Progenitor cell of endocrine pancreas (in vitro differentiated cells): ENCODE results near the gene NDFIP1. TPM values are rescaled to one million over a fixed set of nuclear protein-coding genes. Genes with fewer than 3 reads are reported as not detected.

Source experiments
- DNase-seq: peaks from one replicate; pipeline ENCODE4 v3.0.0; 2021; ENCODE audit warnings: low spot score; ENCODE audit not compliant: unreplicated experiment
- H3K27ac Mint-ChIP-seq: 2 replicates; pipeline ENCODE4 v1.8.0; 2021; ENCODE audit warnings: mild to moderate bottlenecking, moderate library complexity, mixed read lengths
- H3K27me3 Mint-ChIP-seq: 2 replicates; pipeline ENCODE4 v1.8.0; 2021; ENCODE audit warnings: mixed read lengths
- H3K36me3 Mint-ChIP-seq: 2 replicates; pipeline ENCODE4 v1.8.0; 2022; ENCODE audit warnings: mixed read lengths; ENCODE audit not compliant: insufficient read depth
- H3K4me1 Mint-ChIP-seq: 2 replicates; pipeline ENCODE4 v1.8.0; 2021; ENCODE audit warnings: low read depth, mixed read lengths
- H3K4me3 Mint-ChIP-seq: 2 replicates; pipeline ENCODE4 v1.8.0; 2021; ENCODE audit warnings: low read depth, mild to moderate bottlenecking, moderate library complexity, mixed read lengths
- H3K9me3 Mint-ChIP-seq: 2 replicates; pipeline ENCODE4 v1.8.0; 2021; ENCODE audit warnings: low read depth, mixed read lengths
- total RNA-seq: library from RNA; stranded (reverse); gene quantifications from 2 replicates; pipeline ENCODE4 v1.2.1, GENCODE V29; 2021
- TF ChIP-seq, protein P1 (sequence below): fragments of 200-600 bp; sonication (generic); IDR thresholded peaks from one replicate; pipeline ENCODE4 v1.5.0; 2021; ENCODE audit warnings: antibody characterized with exemption, mild to moderate bottlenecking; ENCODE audit not compliant: unreplicated experiment

The NDFIP1 gene
- total RNA-seq, 1 donor from 2014 or later, result 247 TPM

DNA sequence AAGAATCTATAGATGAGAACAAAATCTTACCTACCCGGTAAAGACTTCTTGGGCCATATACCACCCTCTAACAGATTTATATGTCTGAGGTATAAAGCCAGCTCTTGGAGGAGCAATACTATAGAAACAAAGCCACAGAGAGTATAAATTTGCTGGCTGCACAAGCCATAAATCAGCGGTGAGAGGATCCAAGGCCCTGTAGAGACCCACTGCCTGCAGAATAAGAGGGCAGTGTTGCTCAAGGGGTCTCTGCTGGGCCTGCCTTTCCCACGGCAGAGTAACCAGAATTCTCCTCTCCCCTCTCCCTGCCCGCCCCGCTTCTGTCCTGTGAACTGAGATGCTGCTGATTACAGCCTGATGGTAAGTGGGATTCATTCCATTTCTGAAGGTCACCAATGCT, 89.2 kb downstream of the NDFIP1 start:
- DNase-seq, result no peak
- H3K27ac Mint-ChIP-seq, result no peak overlapping the region
- no peaks in the 10 kb centered on the region for H3K36me3 Mint-ChIP-seq
- TF ChIP-seq, protein P1, sequence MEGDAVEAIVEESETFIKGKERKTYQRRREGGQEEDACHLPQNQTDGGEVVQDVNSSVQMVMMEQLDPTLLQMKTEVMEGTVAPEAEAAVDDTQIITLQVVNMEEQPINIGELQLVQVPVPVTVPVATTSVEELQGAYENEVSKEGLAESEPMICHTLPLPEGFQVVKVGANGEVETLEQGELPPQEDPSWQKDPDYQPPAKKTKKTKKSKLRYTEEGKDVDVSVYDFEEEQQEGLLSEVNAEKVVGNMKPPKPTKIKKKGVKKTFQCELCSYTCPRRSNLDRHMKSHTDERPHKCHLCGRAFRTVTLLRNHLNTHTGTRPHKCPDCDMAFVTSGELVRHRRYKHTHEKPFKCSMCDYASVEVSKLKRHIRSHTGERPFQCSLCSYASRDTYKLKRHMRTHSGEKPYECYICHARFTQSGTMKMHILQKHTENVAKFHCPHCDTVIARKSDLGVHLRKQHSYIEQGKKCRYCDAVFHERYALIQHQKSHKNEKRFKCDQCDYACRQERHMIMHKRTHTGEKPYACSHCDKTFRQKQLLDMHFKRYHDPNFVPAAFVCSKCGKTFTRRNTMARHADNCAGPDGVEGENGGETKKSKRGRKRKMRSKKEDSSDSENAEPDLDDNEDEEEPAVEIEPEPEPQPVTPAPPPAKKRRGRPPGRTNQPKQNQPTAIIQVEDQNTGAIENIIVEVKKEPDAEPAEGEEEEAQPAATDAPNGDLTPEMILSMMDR, result no peak
- no peaks in the 10 kb centered on the region for H3K9me3 Mint-ChIP-seq
- H3K4me3 Mint-ChIP-seq, result no peak overlapping the region
- H3K4me1 Mint-ChIP-seq, result no peaks in the 10 kb centered on the region
- H3K27me3 Mint-ChIP-seq, result peaks cover 13% of the 10 kb centered on the region

GRCh38 chr5:142199388-142199787, 90.8 kb downstream of the NDFIP1 start:
- no peaks in the 10 kb centered on the region for H3K4me1 Mint-ChIP-seq
- H3K4me3 Mint-ChIP-seq, result no peak overlapping the region
- H3K27me3 Mint-ChIP-seq, result peaks cover 22% of the 10 kb centered on the region
- H3K27ac Mint-ChIP-seq, result no peak overlapping the region
- H3K36me3 Mint-ChIP-seq, result no peaks in the 10 kb centered on the region
- no peaks in the 10 kb centered on the region for H3K9me3 Mint-ChIP-seq
- TF ChIP-seq, protein P1, result no peak
- no peak for DNase-seq

DNA sequence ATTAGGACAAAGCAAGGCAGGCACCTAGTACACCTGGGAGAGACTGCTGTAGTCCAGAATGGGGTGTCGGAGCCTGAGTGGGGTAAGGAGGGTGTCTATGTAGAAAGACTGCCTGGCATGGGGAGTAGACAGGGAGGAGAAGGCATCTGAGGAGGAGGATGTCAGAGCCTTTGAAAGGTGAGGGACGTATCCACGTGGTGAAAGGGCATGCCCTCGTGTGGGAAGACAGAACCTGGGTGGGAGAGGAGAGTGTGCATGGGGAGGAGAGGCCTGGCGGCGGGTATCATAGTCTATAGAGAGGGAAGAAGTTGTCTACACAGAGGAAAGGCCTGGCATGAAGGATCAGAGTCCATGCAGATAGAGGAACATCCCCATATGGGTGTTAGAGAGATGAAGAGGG, 91.8 kb downstream of the NDFIP1 start:
- no peak overlapping the region for H3K27ac Mint-ChIP-seq
- H3K4me1 Mint-ChIP-seq, result no peaks in the 10 kb centered on the region
- DNase-seq, result no peak
- no peaks in the 10 kb centered on the region for H3K36me3 Mint-ChIP-seq
- no peaks in the 10 kb centered on the region for H3K9me3 Mint-ChIP-seq
- no peak overlapping the region for H3K4me3 Mint-ChIP-seq
- TF ChIP-seq, protein P1, result no peak
- peaks cover 25% of the 10 kb centered on the region for H3K27me3 Mint-ChIP-seq

GRCh38 chr5:142201471-142201887, 92.9 kb downstream of the NDFIP1 start:
- H3K36me3 Mint-ChIP-seq, result no peaks in the 10 kb centered on the region
- H3K27me3 Mint-ChIP-seq, result peaks cover 25% of the 10 kb centered on the region
- no peak overlapping the region for H3K4me3 Mint-ChIP-seq
- H3K4me1 Mint-ChIP-seq, result no peaks in the 10 kb centered on the region
- no peak for DNase-seq
- TF ChIP-seq, protein P1, result no peak
- H3K27ac Mint-ChIP-seq, result no peak overlapping the region
- H3K9me3 Mint-ChIP-seq, result no peaks in the 10 kb centered on the region

DNA sequence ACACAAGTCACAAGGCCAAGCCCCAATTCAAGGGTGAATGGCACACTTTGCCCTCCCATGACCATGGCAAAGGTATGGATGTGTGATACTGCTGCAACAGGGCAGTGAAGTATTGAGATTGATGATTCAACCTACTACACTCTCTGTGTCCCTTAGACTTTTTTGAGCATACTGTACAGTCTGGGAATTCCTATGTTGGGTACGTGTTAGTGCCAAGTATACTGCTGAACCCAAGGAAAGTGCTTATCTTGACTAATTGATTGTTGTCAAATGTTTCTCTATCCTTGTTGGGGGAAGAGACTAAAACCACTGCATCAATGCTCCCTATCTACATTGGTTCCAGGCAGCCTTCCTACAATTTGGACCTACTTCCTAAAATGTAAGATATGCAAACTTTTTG, 93.7 kb downstream of the NDFIP1 start:
- H3K36me3 Mint-ChIP-seq, result no peaks in the 10 kb centered on the region
- no peak overlapping the region for H3K4me3 Mint-ChIP-seq
- no peak overlapping the region for H3K27ac Mint-ChIP-seq
- no peak for DNase-seq
- TF ChIP-seq, protein P1, result no peak
- no peaks in the 10 kb centered on the region for H3K9me3 Mint-ChIP-seq
- H3K27me3 Mint-ChIP-seq, result peaks cover 25% of the 10 kb centered on the region
- no peaks in the 10 kb centered on the region for H3K4me1 Mint-ChIP-seq

Other genes starting within 250 kb of the NDFIP1 start
- gene PCDH1, start 230.4 kb upstream of the NDFIP1 start, total RNA-seq, result 5.5 and 6.3 TPM in 2 replicates
- gene DELE1, start 184.9 kb upstream of the NDFIP1 start, total RNA-seq, result 86.1 and 93.4 TPM in 2 replicates
- not detected in 2 replicates for gene PCDH12, start 150.6 kb upstream of the NDFIP1 start, total RNA-seq
- 35.5 and 37.3 TPM in 2 replicates for gene RNF14, start 139.7 kb upstream of the NDFIP1 start, total RNA-seq
- 113 and 115 TPM in 2 replicates for gene GNPDA1, start 95.8 kb upstream of the NDFIP1 start, total RNA-seq
- 14.8 and 19.4 TPM in 2 replicates for gene SPRY4, start 216.2 kb downstream of the NDFIP1 start, total RNA-seq